SW 1271 (cell line): ENCODE measurements around the gene SRPX2.

Experiments used
- DNase-seq, 2 experiments: peaks; one replicate each; lab custom pipeline; 2025; lab: John Stamatoyannopoulos, UW

Gene SRPX2

GRCh38 chrX:100650841-100651240 is 6.8 kb downstream of the SRPX2 start:
- no peak for DNase-seq

GRCh38 chrX:100652266-100652665 is 8.3 kb downstream of the SRPX2 start:
- no peak for DNase-seq

GRCh38 chrX:100654261-100654660 is 10.3 kb downstream of the SRPX2 start:
- DNase-seq, result peak in 1 of 2 experiments; percentile 5

GRCh38 chrX:100658941-100659381 is 15.0 kb downstream of the SRPX2 start:
- no peak for DNase-seq

- DNase-seq, result no peak
Observed at GRCh38 chrX:100659431-100660137, 15.6 kb downstream of the SRPX2 start.

GRCh38 chrX:100662170-100662569 is 18.2 kb downstream of the SRPX2 start:
- DNase-seq, result no peak

GRCh38 chrX:100662796-100663195 is 18.8 kb downstream of the SRPX2 start:
- DNase-seq, result no peak

GRCh38 chrX:100663642-100664041 is 19.6 kb downstream of the SRPX2 start:
- DNase-seq, result no peak

- no peak for DNase-seq
Observed at GRCh38 chrX:100672966-100673365, 29.0 kb downstream of the SRPX2 start.

GRCh38 chrX:100673397-100673953 is 29.5 kb downstream of the SRPX2 start:
- no peak for DNase-seq

GRCh38 chrX:100674705-100675104 is 30.7 kb downstream of the SRPX2 start:
- no peak for DNase-seq

- no peak for DNase-seq
Observed at GRCh38 chrX:100677611-100678181, 33.7 kb downstream of the SRPX2 start.

GRCh38 chrX:100680756-100681155 is 36.8 kb downstream of the SRPX2 start:
- no peak for DNase-seq

GRCh38 chrX:100681599-100681998 is 37.6 kb downstream of the SRPX2 start:
- DNase-seq, result no peak

- no peak for DNase-seq
Observed at GRCh38 chrX:100682939-100683338, 38.9 kb downstream of the SRPX2 start.

- DNase-seq, result peak; percentile 3 to 27
Observed at GRCh38 chrX:100685284-100685996, 41.4 kb downstream of the SRPX2 start.

- DNase-seq, result no peak
Observed at GRCh38 chrX:100685997-100686305, 42.0 kb downstream of the SRPX2 start.

- no peak for DNase-seq
Observed at GRCh38 chrX:100687128-100687527, 43.1 kb downstream of the SRPX2 start.

GRCh38 chrX:100687546-100687945 is 43.5 kb downstream of the SRPX2 start:
- DNase-seq, result no peak

- no peak for DNase-seq
Observed at GRCh38 chrX:100695302-100695701, 51.3 kb downstream of the SRPX2 start.

GRCh38 chrX:100695991-100696390 is 52.0 kb downstream of the SRPX2 start:
- DNase-seq, result no peak

- no peak for DNase-seq
Observed at GRCh38 chrX:100696699-100697351, 52.8 kb downstream of the SRPX2 start.

GRCh38 chrX:100698551-100698950 is 54.6 kb downstream of the SRPX2 start:
- DNase-seq, result no peak
